Fibroblast of the conjunctiva (primary cell): Measurements from ENCODE around the gene KCTD2.
"Not testable (repeated sequence)": the region's sequence is repeated elsewhere in the genome, so short reads cannot be mapped to it uniquely, and the experiment has no call there.

Source experiments
- DNase-seq: peaks from one replicate; pipeline ENCODE4 v3.0.0-alpha.2; 2010; ENCODE audit warnings: low read depth

KCTD2 gene

DNA sequence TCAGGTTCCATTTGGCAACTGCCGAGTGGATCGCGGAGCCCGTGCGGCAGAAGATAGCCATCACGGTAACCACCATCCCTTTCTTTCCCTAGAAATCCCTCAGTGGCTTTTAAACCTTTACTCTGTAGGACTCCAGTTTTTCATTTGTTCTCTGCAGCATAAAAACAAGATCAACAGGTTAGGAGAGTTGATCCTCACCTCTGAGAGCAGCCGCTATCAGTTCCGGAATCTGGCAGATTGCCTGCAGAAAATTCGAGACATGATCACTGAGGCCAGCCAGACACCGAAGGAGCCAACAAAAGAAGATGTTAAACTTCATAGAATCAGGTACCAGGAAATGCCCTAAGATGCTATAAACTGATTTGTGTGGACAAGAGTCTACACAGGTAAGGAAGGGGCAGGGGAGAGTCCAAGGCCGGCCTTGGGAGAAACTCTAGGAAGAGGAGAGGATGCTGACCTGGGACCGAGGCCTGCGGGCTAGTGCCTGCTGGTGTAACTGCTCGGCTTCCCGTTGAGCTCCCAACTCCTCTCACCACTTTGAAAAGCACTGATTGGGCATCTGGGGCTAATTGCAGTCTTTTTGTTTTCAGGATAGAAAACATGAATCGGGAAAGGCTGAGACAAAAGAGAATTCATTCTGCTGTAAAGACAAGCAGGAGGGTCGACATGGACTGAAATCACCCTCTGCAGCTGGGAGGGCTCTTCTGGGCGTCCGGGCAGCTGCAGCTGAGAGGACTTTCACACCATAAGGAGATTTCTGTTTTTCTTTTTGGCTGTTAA is 26.5 kb upstream of the KCTD2 start:
- DNase-seq, result no peak

DNA sequence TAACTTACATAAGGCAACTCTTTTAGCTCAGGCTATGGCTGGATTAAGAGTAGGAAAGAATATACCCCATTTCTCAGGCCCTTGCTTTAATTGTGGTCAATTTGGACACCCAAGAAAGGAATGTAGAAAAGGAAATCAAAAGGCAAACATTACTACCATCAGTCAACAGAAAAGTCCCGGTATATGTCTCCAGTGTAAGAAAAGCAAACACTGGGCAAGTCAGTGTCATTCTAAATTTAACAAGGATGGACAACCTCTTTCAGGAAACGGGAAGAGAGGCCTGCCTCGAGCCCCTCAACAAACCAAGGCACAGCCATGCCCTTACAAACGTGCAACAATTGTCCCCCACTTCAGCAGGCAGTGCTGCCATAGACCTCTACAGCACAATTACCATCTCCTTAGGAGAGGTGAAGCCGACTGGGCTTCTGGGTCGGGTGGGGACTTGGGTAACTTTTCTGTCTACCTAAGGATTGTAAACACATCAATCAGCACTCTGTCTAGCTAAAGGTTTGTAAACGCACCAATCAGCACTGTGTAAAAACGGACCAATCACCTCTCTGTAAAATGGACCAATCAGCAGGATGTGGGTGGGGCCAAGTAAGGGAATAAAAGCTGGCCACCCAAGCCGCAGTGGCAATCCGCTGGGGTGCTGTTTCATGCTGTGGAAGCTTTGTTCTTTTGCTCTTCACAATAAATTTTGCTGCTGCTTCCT is 22.2 kb upstream of the KCTD2 start:
- DNase-seq, result no peak

DNA sequence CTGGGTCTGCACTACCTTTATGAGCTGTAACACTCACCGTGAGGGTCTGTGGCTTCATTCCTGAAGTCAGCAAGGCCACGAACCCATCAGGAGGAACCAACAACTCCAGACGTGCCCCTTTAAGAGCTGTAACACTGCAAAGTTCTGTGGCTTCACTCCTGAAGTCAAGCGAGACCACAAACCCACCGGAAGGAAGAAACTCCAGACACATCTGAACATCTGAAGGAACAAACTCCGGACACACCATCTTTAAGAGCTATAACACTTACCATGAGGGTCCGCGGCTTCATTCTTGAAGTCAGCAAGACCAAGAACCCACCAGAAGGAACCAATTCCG is 21.7 kb upstream of the KCTD2 start:
- DNase-seq, result not testable (repeated sequence)

GRCh38 chr17:75026650-75027049 is 20.4 kb upstream of the KCTD2 start:
- DNase-seq, result not testable (repeated sequence)

GRCh38 chr17:75030161-75030560 is 16.9 kb upstream of the KCTD2 start:
- DNase-seq, result no peak

DNA sequence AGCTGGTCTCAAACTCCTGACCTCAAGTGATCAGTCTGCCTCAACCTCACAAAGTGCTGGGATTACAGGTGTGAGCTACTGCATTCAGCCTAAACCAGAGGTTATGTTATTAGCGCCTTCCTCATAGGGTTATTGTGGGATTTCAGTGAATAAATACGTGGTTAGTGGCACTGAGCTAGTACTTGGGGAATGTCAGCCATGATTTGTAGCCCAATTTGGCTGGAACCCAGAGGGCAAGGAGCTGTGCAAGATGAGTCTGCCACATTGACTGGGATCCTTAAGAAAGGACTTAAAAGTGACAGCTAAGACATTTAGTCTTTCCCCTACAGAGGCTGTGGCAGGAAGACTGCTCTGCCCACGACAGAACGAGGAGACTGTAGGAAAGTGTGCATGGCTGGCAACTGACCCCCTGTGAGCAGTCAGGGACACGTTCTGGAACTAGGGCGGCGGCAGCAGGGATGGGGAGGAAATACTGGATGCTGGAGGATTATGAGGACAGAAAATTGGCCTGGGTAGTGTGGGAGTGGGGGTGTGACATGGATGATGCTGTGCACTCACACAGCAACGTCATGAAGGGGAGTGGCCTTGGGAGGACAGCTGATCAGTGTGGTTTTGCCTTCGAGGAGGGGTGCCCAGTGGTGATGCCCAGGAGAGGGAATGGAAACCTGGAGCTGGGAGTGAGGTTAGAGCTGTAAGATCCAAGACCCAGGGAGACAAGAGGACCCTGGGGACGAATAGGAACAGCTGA is 14.9 kb upstream of the KCTD2 start:
- peak; percentile 41 for DNase-seq

DNA sequence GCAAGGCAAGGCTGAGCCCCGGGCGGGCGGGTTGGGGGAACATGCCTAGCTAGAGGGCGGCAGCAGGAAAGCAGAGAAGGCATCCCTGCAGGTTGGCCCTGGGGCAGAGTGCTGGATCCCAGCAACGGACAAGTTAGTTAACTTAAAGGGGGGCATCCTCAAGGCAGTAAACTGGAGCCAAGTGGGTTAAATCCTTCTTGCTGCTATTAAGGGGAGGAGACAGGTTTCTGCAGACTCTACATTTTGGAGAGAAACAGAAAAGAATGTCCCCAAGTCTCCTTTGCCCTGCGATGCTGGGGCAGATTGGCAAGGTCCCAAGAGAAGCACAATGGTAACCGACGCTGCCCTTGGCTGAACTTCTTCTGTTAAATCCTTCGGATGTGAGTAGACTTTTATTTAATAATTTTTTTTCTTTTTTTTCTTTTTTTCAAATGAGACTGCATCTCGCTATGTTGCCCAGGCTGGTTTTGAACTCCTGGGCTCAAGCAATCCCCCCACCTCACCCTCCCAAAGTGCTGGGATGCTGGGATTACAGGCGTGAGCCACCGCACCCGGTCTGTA is 14.2 kb upstream of the KCTD2 start:
- no peak for DNase-seq

GRCh38 chr17:75033346-75034235 is 13.4 kb upstream of the KCTD2 start:
- DNase-seq, result peak; percentile 83

DNA sequence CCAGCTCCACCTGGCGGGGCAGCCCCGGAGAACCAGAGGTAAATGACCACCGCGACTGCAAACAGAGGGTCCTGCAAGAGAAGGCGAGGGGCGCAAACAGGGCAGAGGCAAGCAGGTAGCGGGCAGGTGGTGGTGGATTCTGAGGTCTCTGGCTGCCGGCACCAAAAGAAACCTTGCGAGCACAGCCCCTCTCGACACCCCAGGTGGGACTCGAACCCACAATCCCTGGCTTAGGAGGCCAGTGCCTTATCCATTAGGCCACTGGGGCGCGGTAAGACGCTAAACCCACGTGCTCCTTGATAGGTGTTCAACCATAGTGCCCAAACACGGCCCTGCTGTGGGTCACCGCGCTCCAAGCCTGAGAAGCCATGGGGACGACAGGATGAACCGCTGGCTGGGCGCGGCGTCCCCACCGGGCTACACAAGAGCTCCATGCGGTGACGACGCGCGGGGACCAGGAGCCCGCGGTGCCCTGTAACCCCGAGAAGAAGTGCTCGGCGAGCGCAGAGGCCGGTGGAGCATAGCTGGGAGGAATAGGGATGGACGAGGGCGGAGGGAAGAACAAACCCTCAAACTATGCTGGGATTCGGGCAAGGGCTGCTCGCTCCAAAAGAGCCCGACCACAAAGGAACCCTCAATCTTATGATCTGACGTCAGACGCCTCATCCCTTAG is 12.7 kb upstream of the KCTD2 start:
- peak; percentile 89 for DNase-seq

- DNase-seq, result peak; percentile 84
Measured at GRCh38 chr17:75036643-75037268, 10.3 kb upstream of the KCTD2 start.

GRCh38 chr17:75039238-75039637 is 7.8 kb upstream of the KCTD2 start:
- no peak for DNase-seq

GRCh38 chr17:75041656-75042280 is 5.3 kb upstream of the KCTD2 start:
- no peak for DNase-seq

DNA sequence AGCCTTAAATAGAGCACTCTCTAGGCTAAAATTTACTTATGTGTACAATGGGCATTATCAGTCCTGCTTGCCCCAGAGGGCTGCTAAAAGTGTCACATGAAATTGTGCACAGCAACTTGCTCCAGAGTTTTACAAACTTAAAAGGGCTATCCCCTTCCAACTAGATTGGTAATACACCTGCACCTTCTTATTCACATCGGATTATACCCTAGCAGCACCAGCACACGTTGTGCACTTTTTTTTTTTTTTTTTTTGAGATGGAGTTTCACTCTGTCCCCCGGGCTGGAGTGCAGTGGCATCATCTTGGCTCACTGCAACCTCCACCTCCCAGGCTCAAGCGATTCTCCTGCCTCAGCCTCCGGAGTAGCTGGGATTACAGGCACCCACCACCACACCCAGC is 3.2 kb upstream of the KCTD2 start:
- not testable (repeated sequence) for DNase-seq

- DNase-seq, result no peak
Measured at GRCh38 chr17:75044716-75045115, 2.3 kb upstream of the KCTD2 start.

DNA sequence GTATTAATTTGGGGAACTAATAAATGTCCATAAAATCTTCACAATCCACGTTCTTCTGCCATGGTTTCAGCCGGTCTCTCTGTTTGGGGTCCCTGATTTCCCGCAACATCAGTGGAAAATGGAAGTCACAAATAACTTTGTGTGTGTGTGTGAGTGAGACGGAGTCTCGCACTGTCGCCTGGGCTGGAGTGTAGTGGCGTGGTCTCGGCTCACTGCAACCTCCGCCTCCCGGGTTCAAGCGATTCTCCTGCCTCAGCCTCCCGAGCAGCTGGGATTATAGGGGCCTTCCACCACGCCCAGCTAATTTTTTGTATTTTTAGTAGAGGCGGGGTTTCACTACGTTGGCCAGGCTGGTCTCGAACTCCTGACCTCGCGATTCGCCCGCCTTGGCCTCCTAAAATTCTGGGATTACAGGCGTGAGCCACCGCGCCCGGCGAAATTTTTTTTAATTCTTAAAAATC is 1.0 kb upstream of the KCTD2 start:
- not testable (repeated sequence) for DNase-seq

- no peak for DNase-seq
Measured at GRCh38 chr17:75047398-75048098, 523 bp downstream of the KCTD2 start.

- no peak for DNase-seq
Measured at GRCh38 chr17:75048249-75048878, 1.3 kb downstream of the KCTD2 start.

- no peak for DNase-seq
Measured at GRCh38 chr17:75049057-75049456, 2.0 kb downstream of the KCTD2 start.

GRCh38 chr17:75049706-75050105 is 2.7 kb downstream of the KCTD2 start:
- DNase-seq, result no peak
